Colonic mucosa (tissue), 4 donors: ENCODE data around the gene SLCO3A1. TPM values are rescaled to one million over a fixed set of nuclear protein-coding genes. Genes with fewer than 3 reads are reported as not detected.

Source experiments
- DNase-seq: peaks from one replicate; pipeline ENCODE4 v3.0.0-alpha.2; 2020
- H3K27ac ChIP-seq: fragments of 200-600 bp; one replicate; pipeline ENCODE4 v1.8.0; 2021
- H3K27me3 ChIP-seq: fragments of 200-600 bp; one replicate; pipeline ENCODE4 v1.8.0; 2021
- H3K36me3 ChIP-seq: fragments of 200-600 bp; one replicate; pipeline ENCODE4 v1.8.0; 2021
- H3K4me1 ChIP-seq: fragments of 200-600 bp; one replicate; pipeline ENCODE4 v1.8.0; 2021; ENCODE audit warnings: mild to moderate bottlenecking
- H3K4me3 ChIP-seq: fragments of 200-600 bp; one replicate; pipeline ENCODE4 v1.8.0; 2021
- H3K9ac ChIP-seq, 2 donors: one replicate each; pipeline ENCODE4 v1.7.0; 2013; ENCODE audit warnings: control low read depth in 2 of 2, low read depth in 2 of 2, low read length in 2 of 2
- H3K9me3 ChIP-seq: fragments of 200-600 bp; one replicate; pipeline ENCODE4 v1.8.0; 2021
- CTCF ChIP-seq: fragments of 200-600 bp; IDR thresholded peaks from one replicate; pipeline ENCODE4 v1.8.0; 2022; ENCODE audit warnings: antibody characterized with exemption, mild to moderate bottlenecking
- intact Hi-C: fragments of 100-400 bp; cut with DNase I; formaldehyde crosslinking; loops from one replicate; pipeline ENCODE4 v1.14.1; 2022
- total RNA-seq, 2 donors: library from RNA; stranded (reverse); fragmentation: NEBNext Ultra II Directional in 1 of 2; extraction: Animal tissue kit (Norgen Biotek cat#: 25700) in 1 of 2; gene quantifications; one replicate each; pipeline ENCODE4 v1.2.1, GENCODE V29; 2021
- donor health status: healthy.
- donor health status: DM: no; HTN: no; CAD: no.
- donor health status: DM: no; HTN: no; CAD: no.

Gene SLCO3A1
- total RNA-seq, 2 donors from 2014 or later: 11.4 to 24.6 TPM

- no peak for TF ChIP-seq CTCF
- Histone ChIP-seq H3K4me1 (no peaks in the 10 kb centered on the region), H3K9ac (no peak overlapping the region), H3K4me3 (no peak overlapping the region), H3K9me3 (no peaks in the 10 kb centered on the region), H3K36me3 (no peaks in the 10 kb centered on the region), H3K27ac (no peak overlapping the region), H3K27me3 (no peaks in the 10 kb centered on the region)
- no peak for DNase-seq
- intact Hi-C loops: loop anchor here (5.0 kb wide), 2 partner anchors 222 to 367 kb away; partner anchors contain the start of gene SLCO3A1
These were observed 221.1 kb downstream of the SLCO3A1 start for GRCh38 chr15:92074646-92075045.

DNA sequence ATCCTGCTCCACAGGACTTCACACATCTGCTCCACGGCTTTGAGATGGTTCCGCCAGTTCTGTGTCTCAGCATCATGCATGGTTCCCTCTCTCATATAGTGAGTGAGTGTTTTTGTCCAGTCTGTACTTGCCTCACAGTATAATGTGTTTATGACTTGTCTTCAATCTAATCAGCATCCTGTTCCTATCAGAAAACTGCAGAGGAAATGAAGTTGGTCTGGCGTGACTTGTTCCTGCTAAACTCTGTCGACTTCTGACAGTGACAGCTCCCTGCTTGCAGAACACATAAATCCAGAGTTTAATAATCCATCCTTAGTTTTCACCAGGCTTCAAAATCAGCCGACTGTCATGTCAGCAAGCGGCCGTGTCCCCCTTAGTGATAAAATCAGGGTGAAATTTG is 222.3 kb downstream of the SLCO3A1 start:
- Histone ChIP-seq H3K4me3 (no peak overlapping the region), H3K9ac (no peak overlapping the region), H3K36me3 (no peaks in the 10 kb centered on the region), H3K27ac (no peak overlapping the region), H3K9me3 (no peaks in the 10 kb centered on the region), H3K4me1 (no peaks in the 10 kb centered on the region), H3K27me3 (no peaks in the 10 kb centered on the region)
- TF ChIP-seq CTCF: no peak
- intact Hi-C loops: loop anchor here (5.0 kb wide), 2 partner anchors 223 to 368 kb away; partner anchors contain the start of gene SLCO3A1
- no peak for DNase-seq

- H3K9me3 ChIP-seq: no peaks in the 10 kb centered on the region
- intact Hi-C loops: loop anchor here (5.0 kb wide), 2 partner anchors 224 to 369 kb away; partner anchors contain the start of gene SLCO3A1
- H3K36me3 ChIP-seq: no peaks in the 10 kb centered on the region
- no peaks in the 10 kb centered on the region for H3K27me3 ChIP-seq
- H3K4me3 ChIP-seq: no peak overlapping the region
- no peak for DNase-seq
- TF ChIP-seq CTCF: no peak
- H3K4me1 ChIP-seq: no peaks in the 10 kb centered on the region
- H3K9ac ChIP-seq: no peak overlapping the region
- no peak overlapping the region for H3K27ac ChIP-seq
These were observed 223.0 kb downstream of the SLCO3A1 start for GRCh38 chr15:92076541-92076940.

DNA sequence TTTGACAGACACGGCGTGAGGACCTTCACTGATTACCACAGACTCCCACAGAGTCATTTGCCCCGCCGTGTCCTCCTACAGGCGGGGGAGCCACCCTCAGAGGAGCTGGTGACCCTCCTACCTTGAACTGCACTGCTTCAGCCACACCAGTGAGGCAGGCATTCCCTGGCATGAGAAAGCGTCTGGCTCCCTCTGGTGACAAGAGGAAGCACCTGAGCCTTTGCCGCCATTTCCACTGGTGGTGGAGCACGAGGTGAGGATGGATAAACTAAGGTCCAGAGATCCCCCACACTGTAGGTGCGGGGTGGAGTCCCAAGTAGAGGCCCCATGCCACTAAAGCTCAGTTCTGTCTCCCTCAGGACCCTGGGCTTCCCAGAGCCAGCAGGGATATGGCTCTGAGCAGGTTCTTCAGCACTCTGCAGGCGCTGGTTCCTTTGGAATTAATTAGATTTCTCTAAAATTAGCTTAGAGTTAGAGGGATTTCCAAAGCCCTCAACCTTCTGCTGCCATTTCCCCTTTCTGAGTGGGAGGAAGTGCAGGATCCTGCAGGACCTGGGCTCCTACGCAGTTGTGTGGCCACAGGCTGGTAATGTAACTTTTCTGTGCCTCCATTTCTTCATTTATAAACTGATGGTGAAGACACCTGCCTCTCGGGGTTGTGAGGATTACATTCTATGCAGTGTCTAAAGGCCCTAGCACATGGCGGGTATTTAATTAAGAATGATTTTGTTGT is 224.0 kb downstream of the SLCO3A1 start:
- H3K4me3 ChIP-seq: no peak overlapping the region
- H3K4me1 ChIP-seq: no peaks in the 10 kb centered on the region
- H3K27me3 ChIP-seq: no peaks in the 10 kb centered on the region
- peak; percentile 78 for DNase-seq
- H3K9ac ChIP-seq: no peak overlapping the region
- H3K9me3 ChIP-seq: no peaks in the 10 kb centered on the region
- intact Hi-C loops: loop anchor here (5.0 kb wide), 2 partner anchors 225 to 370 kb away; partner anchors contain the start of gene SLCO3A1
- no peaks in the 10 kb centered on the region for H3K36me3 ChIP-seq
- H3K27ac ChIP-seq: no peak overlapping the region
- peak; percentile 64 for TF ChIP-seq CTCF

- H3K9me3 ChIP-seq: no peaks in the 10 kb centered on the region
- no peak overlapping the region for H3K27ac ChIP-seq
- no peak for DNase-seq
- H3K27me3 ChIP-seq: no peaks in the 10 kb centered on the region
- H3K4me3 ChIP-seq: no peak overlapping the region
- no peaks in the 10 kb centered on the region for H3K4me1 ChIP-seq
- intact Hi-C loops: loop anchor here (5.0 kb wide), 2 partner anchors 226 to 371 kb away; partner anchors contain the start of gene SLCO3A1
- no peak overlapping the region for H3K9ac ChIP-seq
- TF ChIP-seq CTCF: no peak
- no peaks in the 10 kb centered on the region for H3K36me3 ChIP-seq
These were observed 224.8 kb downstream of the SLCO3A1 start for GRCh38 chr15:92078270-92078669.
